OCI-LY3 (cell line): ENCODE results near the gene NUDT19.
"Not testable (repeated sequence)": the region's sequence is repeated elsewhere in the genome, so short reads cannot be mapped to it uniquely, and the experiment has no call there.

Source experiments
- EZH2phosphoT487 ChIP-seq: fragments of 200-600 bp; shearing (Covaris generic); IDR thresholded peaks from 2 replicates; pipeline ENCODE4 v1.6.1; 2018; ENCODE audit warnings: antibody characterized with exemption, mixed run types, low read depth
- TF ChIP-seq, protein P1 (sequence below): fragments of 200-600, 300-600 bp; sonication (generic); IDR thresholded peaks from 2 replicates; pipeline ENCODE4 v1.5.1; 2014; ENCODE audit warnings: antibody characterized with exemption, low read length, low read depth

DNA sequence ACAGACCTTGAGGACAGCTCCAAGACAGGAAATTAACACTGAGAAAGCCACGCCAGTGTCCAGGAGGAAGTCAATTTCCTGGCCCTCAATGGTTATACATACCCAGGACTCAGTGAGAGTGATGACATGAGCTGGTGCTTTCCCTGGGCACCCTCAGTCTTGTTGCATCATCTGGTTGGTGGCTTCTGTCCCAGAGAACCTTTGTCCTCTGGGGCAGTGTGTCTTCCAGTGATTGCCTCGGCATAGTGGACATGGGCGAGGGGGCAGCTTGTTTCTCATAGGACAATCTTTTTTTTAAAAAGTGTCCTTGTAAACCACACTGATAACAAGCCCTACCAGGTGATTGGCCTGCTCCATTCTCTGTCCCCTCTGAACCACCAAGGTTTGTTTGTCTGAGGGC, 5.2 kb downstream of the NUDT19 start:
- TF ChIP-seq, protein P1, sequence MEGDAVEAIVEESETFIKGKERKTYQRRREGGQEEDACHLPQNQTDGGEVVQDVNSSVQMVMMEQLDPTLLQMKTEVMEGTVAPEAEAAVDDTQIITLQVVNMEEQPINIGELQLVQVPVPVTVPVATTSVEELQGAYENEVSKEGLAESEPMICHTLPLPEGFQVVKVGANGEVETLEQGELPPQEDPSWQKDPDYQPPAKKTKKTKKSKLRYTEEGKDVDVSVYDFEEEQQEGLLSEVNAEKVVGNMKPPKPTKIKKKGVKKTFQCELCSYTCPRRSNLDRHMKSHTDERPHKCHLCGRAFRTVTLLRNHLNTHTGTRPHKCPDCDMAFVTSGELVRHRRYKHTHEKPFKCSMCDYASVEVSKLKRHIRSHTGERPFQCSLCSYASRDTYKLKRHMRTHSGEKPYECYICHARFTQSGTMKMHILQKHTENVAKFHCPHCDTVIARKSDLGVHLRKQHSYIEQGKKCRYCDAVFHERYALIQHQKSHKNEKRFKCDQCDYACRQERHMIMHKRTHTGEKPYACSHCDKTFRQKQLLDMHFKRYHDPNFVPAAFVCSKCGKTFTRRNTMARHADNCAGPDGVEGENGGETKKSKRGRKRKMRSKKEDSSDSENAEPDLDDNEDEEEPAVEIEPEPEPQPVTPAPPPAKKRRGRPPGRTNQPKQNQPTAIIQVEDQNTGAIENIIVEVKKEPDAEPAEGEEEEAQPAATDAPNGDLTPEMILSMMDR = not testable (repeated sequence)
- not testable (repeated sequence) for TF ChIP-seq EZH2phosphoT487
